Measurements from ENCODE around the gene AGPAT3. TPM values are rescaled to one million over a fixed set of nuclear protein-coding genes. Genes with fewer than 3 reads are reported as not detected.

AGPAT3 gene
- total RNA-seq, 2 experiments from 2014 or later, result 94.3 to 101 TPM

DNA sequence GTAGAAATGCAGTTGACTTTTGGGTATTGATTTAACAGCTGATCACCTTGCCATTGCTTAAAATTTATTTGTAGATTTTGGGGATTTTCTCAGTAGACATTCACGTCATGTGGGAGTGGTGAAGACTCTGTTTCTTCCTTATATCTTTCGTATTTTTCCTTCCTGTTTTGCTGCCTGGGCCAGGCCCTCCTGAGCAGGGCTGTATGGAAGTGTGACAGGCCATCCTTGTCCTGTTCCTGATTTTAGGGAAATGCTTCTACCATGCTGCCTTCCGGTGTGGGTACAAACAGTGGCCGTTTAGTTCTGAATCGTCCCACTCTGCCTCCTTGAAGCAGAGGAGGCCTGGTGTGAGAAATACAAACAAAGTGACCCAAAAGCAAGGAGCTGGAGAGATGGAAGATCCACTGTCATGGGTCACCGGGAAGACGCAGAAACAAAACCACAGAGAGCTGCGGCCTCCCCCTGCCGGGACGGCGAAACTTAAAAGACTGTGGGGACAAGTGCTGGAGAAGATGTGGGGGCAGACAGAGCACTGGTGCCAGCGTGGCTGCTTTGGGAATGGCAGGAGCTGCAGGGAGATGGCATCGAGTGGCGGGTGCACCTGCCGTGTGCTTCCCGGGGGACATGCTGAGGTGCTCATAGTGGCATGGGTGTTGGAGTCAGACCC, 7.6 kb downstream of the AGPAT3 start:
- Mint-ChIP-seq H3K27me3 (no peaks in the 10 kb centered on the region), H3K27ac (no peak overlapping the region), H3K9me3 (ENCODE audit: low read depth) (no peaks in the 10 kb centered on the region), H3K4me1 (peaks cover 53% of the 10 kb centered on the region), H3K4me3 (no peak overlapping the region), H3K36me3 (peaks cover 64% of the 10 kb centered on the region)
- CTCF ChIA-PET, result interaction anchor here (0.7 to 1.6 kb wide), 2 partner anchors 66 to 1059 kb away, joined by 3 to 5 read pairs; no protein-coding TSS in a partner anchor
- DNase-seq, result no peak
- no peak for ATAC-seq

DNA sequence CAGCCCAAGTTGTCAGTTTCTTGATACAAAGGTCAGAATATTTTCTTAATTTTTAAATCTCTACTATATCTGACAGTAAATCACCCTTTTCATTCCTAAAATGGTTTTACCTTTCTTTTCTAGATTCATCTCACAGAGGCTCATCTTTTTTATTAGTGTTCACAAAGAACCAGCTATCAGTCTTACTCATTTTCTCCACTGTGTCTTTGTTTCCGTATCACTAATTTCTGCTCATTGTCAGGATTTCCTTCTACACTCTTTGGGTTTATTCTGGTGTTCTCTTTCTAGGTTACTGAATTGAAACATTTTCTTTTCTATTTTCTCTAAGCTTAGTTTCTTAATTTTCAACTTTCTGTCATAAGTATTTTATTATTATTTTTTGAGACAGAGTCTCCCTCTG, 8.7 kb downstream of the AGPAT3 start:
- CTCF ChIA-PET, result interaction anchor here (1.3 to 1.6 kb wide), 2 partner anchors 63 to 65 kb away, joined by 3 to 5 read pairs; no protein-coding TSS in a partner anchor
- H3K4me3 Mint-ChIP-seq, result no peak overlapping the region
- ATAC-seq, result peak; percentile 47
- H3K27me3 Mint-ChIP-seq, result no peaks in the 10 kb centered on the region
- peak overlapping the region; percentile 69 for H3K27ac Mint-ChIP-seq
- peaks cover 63% of the 10 kb centered on the region for H3K36me3 Mint-ChIP-seq
- no peak for DNase-seq
- no peaks in the 10 kb centered on the region for H3K9me3 Mint-ChIP-seq (ENCODE audit: low read depth)
- peaks cover 45% of the 10 kb centered on the region for H3K4me1 Mint-ChIP-seq

DNA sequence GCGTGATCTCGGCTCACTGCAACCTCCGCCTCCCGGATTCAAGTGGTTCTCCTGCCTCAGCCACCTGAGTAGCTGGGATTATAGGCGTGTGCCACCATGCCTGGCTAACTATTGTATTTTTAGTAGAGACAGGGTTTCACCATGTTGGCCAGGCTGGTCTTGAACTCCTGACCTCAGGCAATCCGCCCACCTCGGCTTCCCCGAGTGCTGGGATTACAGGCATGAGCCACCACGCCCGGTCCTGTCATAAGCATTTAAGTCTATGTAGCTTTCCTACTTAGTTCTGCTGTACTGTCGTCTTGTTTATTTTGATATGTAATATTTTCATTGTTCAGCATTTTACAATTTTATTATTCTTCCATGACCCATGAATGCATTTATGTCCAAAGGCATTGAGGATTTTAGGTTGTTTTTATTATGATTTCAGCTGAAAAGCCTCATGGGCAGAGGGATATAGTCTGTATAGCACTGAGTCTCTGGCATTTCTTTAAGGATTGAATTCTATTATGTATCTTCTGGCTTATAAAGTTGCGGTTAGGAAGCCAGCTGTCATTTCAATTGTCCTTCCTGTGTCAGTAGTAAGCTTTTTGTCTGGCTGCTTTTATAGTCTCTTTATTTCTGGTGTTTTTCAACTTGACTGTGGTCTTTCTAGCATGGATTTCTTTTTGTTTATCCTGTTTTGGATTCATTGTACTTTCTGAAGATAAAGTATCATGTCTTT, 9.2 kb downstream of the AGPAT3 start:
- H3K4me1 Mint-ChIP-seq, result peaks cover 39% of the 10 kb centered on the region
- ATAC-seq, result no peak
- H3K27me3 Mint-ChIP-seq, result no peaks in the 10 kb centered on the region
- DNase-seq, result no peak
- no peak overlapping the region for H3K27ac Mint-ChIP-seq
- H3K4me3 Mint-ChIP-seq, result no peak overlapping the region
- CTCF ChIA-PET, result interaction anchor here (1.3 to 1.6 kb wide), 2 partner anchors 63 to 65 kb away, joined by 3 to 5 read pairs; no protein-coding TSS in a partner anchor
- H3K36me3 Mint-ChIP-seq, result peaks cover 57% of the 10 kb centered on the region
- no peaks in the 10 kb centered on the region for H3K9me3 Mint-ChIP-seq (ENCODE audit: low read depth)

DNA sequence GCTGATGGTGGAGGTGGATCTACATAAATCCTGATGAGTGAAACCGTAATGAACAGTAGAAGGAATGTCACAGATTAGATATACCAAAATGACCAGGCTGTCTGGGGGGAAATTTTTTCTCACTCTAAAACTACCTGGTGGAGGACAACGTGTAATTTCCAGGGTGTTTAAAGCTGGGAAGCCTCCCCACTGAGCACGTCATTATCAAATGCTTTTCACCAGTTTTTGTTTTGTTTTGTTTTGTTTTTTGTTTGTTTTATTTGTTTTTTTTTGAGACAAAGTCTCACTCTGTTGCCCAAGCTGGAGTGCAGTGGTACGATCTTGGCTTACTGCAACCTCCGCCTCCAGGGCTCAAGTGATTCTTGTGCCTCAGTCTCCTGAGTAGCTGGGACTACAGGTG, 11.6 kb downstream of the AGPAT3 start:
- H3K4me3 Mint-ChIP-seq, result no peak overlapping the region
- CTCF ChIA-PET, result no interaction called here
- no peaks in the 10 kb centered on the region for H3K27me3 Mint-ChIP-seq
- H3K36me3 Mint-ChIP-seq, result peaks cover 46% of the 10 kb centered on the region
- H3K4me1 Mint-ChIP-seq, result peaks cover 47% of the 10 kb centered on the region
- no peak for DNase-seq
- H3K27ac Mint-ChIP-seq, result no peak overlapping the region
- ATAC-seq, result no peak
- H3K9me3 Mint-ChIP-seq (ENCODE audit: low read depth), result no peaks in the 10 kb centered on the region

DNA sequence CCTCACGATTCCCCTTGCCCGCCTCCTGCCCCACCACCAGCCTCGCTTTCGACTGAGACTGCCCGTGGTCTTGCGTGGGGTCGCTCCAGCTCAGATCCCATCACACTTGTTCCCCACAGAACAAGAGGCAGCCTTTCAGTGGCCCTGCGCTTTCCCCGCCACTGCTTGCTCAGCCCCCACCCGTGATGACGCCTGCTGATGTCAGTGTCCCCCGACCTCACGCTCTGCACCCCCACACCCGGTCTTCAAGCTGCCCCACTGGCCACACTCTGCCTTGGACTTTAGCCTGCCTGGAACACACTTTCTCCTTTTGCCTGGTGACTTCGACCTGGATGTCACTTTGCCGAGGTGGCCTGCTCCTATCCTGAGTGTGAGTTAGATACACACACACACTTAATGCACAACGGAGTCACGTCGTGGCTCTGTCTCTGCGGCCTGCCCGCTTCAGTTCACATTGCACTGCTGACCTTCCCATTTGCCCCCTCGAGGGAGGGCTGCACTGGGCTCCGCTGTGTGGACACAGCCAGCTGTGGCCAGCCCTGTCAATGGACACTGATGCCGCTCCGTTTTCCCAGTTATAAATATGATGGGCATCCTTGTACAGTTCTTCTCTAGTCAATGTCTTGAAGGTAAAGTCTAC, 13.0 kb downstream of the AGPAT3 start:
- CTCF ChIA-PET, result no interaction called here
- Mint-ChIP-seq H3K4me3 (no peak overlapping the region), H3K27me3 (no peaks in the 10 kb centered on the region), H3K36me3 (peaks cover 35% of the 10 kb centered on the region), H3K4me1 (peaks cover 45% of the 10 kb centered on the region), H3K27ac (no peak overlapping the region), H3K9me3 (ENCODE audit: low read depth) (no peaks in the 10 kb centered on the region)
- DNase-seq (no peak), ATAC-seq (no peak)

DNA sequence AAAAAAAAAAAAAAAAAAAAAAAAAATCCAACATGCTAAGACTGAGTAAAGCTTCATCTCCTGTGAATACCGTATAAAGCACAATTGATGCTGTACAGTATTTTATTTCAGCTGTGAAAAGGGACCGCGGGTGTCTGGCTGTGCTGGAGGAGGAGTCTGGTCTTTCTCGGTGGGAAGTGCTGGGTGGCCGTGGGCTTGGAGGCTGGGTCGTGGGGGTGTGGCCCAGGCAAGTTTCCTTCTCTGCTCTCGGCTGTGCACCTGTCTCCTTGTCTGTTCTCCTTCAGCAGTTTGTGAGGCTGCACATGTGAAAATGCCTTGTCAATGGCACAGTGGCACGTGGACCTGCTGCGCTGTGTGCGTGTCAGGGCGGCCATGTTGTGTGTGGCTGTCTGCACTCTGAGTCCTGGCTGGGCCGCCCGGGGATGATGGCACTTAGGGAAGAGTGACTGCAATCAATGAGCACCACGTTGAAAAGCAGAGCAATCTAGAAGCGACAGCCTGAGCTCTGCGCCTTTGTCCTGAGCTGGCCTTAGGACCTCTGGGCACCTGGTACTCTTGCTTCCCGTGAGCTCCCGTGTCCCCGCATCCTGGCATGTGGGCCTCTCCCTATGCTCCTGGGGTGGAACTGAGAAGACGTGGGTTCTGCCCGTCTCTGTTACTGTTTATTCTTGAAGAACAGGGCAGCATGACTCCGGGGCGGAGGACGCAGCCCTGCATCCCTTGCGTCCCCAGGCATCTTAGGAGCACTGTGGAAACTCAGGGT, 14.5 kb downstream of the AGPAT3 start:
- Mint-ChIP-seq H3K27me3 (no peaks in the 10 kb centered on the region), H3K4me3 (no peak overlapping the region), H3K9me3 (ENCODE audit: low read depth) (no peaks in the 10 kb centered on the region), H3K36me3 (peaks cover 29% of the 10 kb centered on the region), H3K4me1 (peaks cover 50% of the 10 kb centered on the region), H3K27ac (no peak overlapping the region)
- ATAC-seq (no peak), DNase-seq (no peak)
- CTCF ChIA-PET, result interaction anchor here (1.1 to 1.2 kb wide), 3 partner anchors 16 to 96 kb away, joined by 3 read pairs; no protein-coding TSS in a partner anchor

DNA sequence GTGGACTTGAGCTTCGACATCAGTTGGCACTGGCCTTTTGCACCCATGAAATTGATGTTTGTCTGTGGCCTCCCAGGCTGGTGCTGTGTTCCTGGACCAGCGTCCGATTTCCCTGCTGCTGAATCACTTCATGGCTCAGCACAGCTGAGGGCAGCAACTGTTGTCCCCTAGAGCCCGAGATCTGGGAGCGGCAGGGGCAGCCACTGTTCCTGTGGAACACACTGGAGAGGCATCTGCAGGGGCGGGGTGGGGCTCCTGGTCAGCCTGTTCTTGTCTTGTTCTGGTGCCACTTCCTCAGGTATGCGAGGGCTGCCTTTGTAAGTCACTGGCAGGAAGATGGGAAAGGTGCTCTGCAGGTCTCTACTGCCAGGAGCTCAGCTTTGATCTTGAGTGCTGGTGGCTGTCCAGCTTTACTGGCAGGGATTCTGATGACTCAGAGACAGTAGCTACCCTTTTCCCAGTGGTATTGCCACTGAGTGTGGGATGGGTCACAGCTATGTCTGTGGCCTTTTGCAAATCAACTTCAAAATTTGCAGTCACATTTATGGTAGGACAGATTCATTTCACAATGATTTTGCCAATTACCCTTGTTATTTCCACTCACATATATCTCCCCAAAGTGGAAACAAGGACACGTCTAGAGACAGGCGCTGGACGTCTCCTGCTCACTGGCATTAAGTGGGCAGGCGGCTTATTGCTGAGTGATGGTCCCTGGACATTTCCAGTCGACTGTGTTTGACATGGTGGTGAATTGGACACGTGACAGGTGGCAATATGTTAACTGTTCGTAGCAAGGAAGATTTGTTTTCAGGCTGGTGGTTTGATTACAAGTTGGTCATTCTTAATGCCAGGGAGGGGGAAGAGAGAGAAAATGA, 15.3 kb downstream of the AGPAT3 start:
- ATAC-seq, result no peak
- Mint-ChIP-seq H3K27me3 (no peaks in the 10 kb centered on the region), H3K4me1 (peaks cover 51% of the 10 kb centered on the region), H3K36me3 (peaks cover 23% of the 10 kb centered on the region), H3K4me3 (no peak overlapping the region), H3K9me3 (ENCODE audit: low read depth) (no peaks in the 10 kb centered on the region), H3K27ac (peak overlapping the region; percentile 28)
- CTCF ChIA-PET, result interaction anchor here (1.1 kb wide), 1 partner anchor 59 kb away, joined by 3 read pairs; no protein-coding TSS in a partner anchor
- DNase-seq, result no peak

DNA sequence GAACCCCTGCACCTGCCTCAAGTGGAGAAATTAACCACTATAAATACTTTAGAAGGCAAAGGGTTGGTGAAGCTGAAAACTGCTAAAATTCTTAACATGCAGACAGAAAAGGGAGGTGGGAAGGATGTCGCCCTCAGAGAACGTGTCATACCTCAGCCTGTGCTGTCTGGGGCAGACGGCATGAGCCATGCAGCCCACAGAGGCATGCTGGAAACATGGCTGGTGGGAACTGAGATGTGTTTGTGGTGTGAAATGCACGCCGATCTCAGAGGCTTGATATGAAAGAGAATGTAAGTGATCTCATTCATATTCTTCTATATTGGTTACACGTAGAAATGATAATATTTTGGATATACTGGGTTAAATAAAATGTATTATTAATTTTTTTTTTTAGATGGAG, 16.3 kb downstream of the AGPAT3 start:
- CTCF ChIA-PET, result no interaction called here
- no peaks in the 10 kb centered on the region for H3K9me3 Mint-ChIP-seq (ENCODE audit: low read depth)
- no peak overlapping the region for H3K4me3 Mint-ChIP-seq

DNA sequence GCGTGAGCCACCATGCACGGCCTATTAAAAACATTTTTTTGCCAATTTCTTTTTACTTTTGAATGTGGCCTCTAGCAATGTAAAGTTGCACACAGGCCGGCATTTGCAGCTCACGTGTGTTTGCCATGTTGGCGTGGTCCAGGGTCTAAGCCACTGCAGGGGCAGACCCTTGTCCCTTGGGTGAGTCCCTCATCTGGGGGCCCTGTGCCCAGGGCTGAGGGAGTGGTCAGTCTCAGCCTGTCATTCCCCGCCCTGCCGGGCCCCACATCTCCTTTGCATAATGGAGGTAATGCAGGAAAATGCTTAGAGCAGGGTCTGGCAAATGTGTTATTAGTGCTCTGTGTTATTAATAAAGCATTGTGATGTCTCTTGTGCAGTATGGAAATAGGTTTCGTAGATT, 16.9 kb downstream of the AGPAT3 start:
- ATAC-seq (no peak), DNase-seq (no peak)
- Mint-ChIP-seq H3K36me3 (peaks cover 18% of the 10 kb centered on the region), H3K4me3 (no peak overlapping the region), H3K4me1 (peaks cover 51% of the 10 kb centered on the region), H3K27me3 (no peaks in the 10 kb centered on the region), H3K27ac (no peak overlapping the region), H3K9me3 (ENCODE audit: low read depth) (no peaks in the 10 kb centered on the region)
- CTCF ChIA-PET, result interaction anchor here (1.3 kb wide), 1 partner anchor 13 kb away, joined by 3 read pairs; no protein-coding TSS in a partner anchor

More for the DNA sequence above, 16.3 kb downstream of the AGPAT3 start:
- Mint-ChIP-seq H3K4me1 (peaks cover 51% of the 10 kb centered on the region), H3K27me3 (no peaks in the 10 kb centered on the region), H3K36me3 (peaks cover 19% of the 10 kb centered on the region), H3K27ac (peak overlapping the region; percentile 43)
- peak; percentile 67 for DNase-seq
- ATAC-seq, result peak; percentile 55

DNA sequence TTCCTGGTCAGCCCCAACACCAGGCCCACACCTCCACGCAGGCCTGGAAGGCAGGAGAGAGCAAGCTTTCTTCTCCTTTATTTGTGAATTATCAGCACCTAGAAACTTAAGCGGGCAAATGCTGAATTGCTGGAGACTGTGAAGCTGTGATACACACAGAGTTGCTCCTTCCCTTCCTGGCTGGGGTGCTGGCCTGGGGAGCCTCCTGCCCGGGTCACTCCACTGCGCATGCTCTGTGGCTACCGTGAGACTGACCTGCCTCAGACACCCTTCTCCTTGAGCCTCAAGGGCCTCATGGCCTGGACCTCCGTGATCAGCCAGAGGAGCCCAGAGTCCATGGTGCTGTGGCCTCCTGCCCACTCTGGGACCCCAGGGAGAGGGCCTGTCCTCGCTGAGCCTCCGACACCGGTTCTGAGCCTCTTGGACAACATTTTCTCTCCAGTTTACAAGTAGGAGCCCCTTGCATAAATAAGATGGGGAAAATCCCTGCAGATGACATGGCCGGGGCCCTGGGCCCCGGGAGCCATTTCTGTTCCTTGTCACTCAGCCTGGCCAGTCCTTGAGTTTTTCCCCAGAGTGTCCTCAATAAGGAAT, 18.0 kb downstream of the AGPAT3 start:
- DNase-seq, result no peak
- Mint-ChIP-seq H3K9me3 (ENCODE audit: low read depth) (no peaks in the 10 kb centered on the region), H3K4me3 (no peak overlapping the region), H3K36me3 (peaks cover 15% of the 10 kb centered on the region), H3K4me1 (peaks cover 48% of the 10 kb centered on the region), H3K27ac (no peak overlapping the region), H3K27me3 (no peaks in the 10 kb centered on the region)
- CTCF ChIA-PET, result interaction anchor here (0.8 to 1.3 kb wide), 3 partner anchors 10 to 64 kb away, joined by 3 to 5 read pairs (median 3); no protein-coding TSS in a partner anchor
- no peak for ATAC-seq

DNA sequence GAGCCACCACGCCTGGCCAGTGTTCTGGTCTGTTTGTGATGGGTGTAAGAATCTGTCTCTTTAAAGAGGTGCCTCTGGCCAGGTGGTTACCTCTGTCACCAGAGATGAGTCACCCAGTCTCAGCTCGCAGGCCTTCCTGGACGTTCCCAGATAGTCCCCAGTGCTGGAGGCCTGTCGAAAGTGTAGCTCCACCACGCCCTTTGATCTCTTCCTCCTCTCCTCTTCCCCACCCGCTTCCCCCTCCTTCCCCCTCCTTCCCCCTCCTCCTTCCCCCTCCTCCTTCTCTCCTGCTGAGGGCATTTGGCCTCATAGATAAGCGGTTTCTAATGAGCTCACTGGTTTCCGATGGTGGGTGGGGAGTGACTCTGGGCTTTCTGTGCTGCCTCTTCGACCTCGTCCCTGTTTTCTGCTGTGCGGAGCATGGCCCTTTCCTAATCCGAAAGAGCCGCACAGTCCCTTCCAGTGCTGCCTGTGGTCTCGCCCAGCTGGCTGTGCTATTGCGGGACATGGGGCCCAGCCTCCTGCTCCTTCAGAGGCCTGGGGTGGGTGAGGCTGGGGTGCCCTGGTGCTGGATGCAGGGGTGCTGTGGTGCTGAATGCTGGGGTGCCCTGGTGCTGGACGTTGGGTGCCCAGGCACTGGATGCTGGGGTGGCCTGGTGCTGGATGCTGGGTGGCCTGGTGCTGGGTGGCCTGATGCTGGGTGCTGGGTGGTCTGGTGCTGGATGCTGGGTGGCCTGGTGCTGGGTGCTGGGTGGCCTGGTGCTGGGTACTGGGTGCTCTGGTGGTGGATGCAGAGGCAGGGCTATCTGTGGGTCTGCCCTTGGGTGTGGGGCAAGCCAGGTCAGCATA, 19.2 kb downstream of the AGPAT3 start:
- Mint-ChIP-seq H3K9me3 (ENCODE audit: low read depth) (no peaks in the 10 kb centered on the region), H3K4me1 (peaks cover 52% of the 10 kb centered on the region), H3K27me3 (no peaks in the 10 kb centered on the region), H3K4me3 (no peak overlapping the region), H3K36me3 (peaks cover 14% of the 10 kb centered on the region), H3K27ac (peak overlapping the region; percentile 54)
- DNase-seq, result no peak
- CTCF ChIA-PET, result interaction anchor here (0.8 to 1.0 kb wide), 2 partner anchors 9 to 65 kb away, joined by 3 to 5 read pairs; no protein-coding TSS in a partner anchor
- ATAC-seq, result peak; percentile 55

All from activated CD8-positive, alpha-beta memory T cell treated with anti-CD3 and anti-CD28 coated beads, Interleukin-2, amount 10 ng/mL, durations not matched to agents 7 days and 5 days (primary cell).